ENCODE measurements around the gene SCAMP1.

- no peak for TF ChIP-seq CTCF (IDR thresholded peaks at IDR 0.05; ENCODE audit: poor library complexity, severe bottlenecking)
- TF ChIP-seq TAF1 (IDR thresholded peaks at IDR 0.05; ENCODE audit: low read depth), result no peak
- no peak for TF ChIP-seq RAD21 (conservative IDR thresholded peaks at IDR 0.05)
- TF ChIP-seq EP300 (conservative IDR thresholded peaks at IDR 0.05; ENCODE audit: poor library complexity, severe bottlenecking), result no peak
- no peak for TF ChIP-seq POLR2AphosphoS5 (IDR thresholded peaks at IDR 0.05)
- no peak for TF ChIP-seq REST (IDR thresholded peaks at IDR 0.05; ENCODE audit: borderline replicate concordance)
- no peak for TF ChIP-seq MXI1 (conservative IDR thresholded peaks at IDR 0.05; ENCODE audit: poor library complexity, severe bottlenecking)
- no peak for TF ChIP-seq SMC3 (conservative IDR thresholded peaks at IDR 0.05; ENCODE audit: poor library complexity)
These were observed 122.5 kb downstream of the SCAMP1 start for GRCh38 chr5:78482948-78483347.

All from neural cell (in vitro differentiated cells).